HUDEP-2 (cell line): ENCODE data around the gene MVP.
A peak's percentile ranks its signal among the peaks of the same experiment; 100 is the strongest.
"Not testable (repeated sequence)": the region's sequence is repeated elsewhere in the genome, so short reads cannot be mapped to it uniquely, and the experiment has no call there.

ENCODE experiments used
- DNase-seq, 76 experiments: peaks; one replicate each; lab custom pipeline; 2025; ENCODE audit not compliant: unreplicated experiment in 76 of 76; lab: John Stamatoyannopoulos, UW

MVP gene

GRCh38 chr16:29814592-29814991 lies 5.7 kb upstream of the MVP start:
- DNase-seq, result no peak

- peak in 1 of 76 experiments; percentile 24 for DNase-seq
Observed at GRCh38 chr16:29815032-29815721, 5.1 kb upstream of the MVP start.

GRCh38 chr16:29815793-29816693 lies 4.2 kb upstream of the MVP start, which contains the start of gene PAGR1:
TSS of gene PAGR1 (plus strand) at chr16:29816152. CDS start at chr16:29816526, 374 bp downstream.
- peak; percentile 70 to 99 (median 96) for DNase-seq

- DNase-seq, result peak in 47 of 76 experiments; percentile 3 to 69 (median 38)
Observed at GRCh38 chr16:29816694-29817441, 3.4 kb upstream of the MVP start.

GRCh38 chr16:29818082-29818481 lies 2.2 kb upstream of the MVP start:
- DNase-seq, result no peak

GRCh38 chr16:29819506-29819905 lies 756 bp upstream of the MVP start:
- no peak for DNase-seq

GRCh38 chr16:29820730-29821642 lies 724 bp downstream of the MVP start:
- DNase-seq, result peak in 24 of 76 experiments; percentile 4 to 51 (median 16)

- DNase-seq, result no peak
Observed at GRCh38 chr16:29821643-29822115, 1.4 kb downstream of the MVP start.

GRCh38 chr16:29824589-29825144 lies 4.4 kb downstream of the MVP start:
- no peak for DNase-seq

GRCh38 chr16:29825145-29826044 lies 5.1 kb downstream of the MVP start:
- DNase-seq, result no peak

GRCh38 chr16:29826342-29826695 lies 6.1 kb downstream of the MVP start:
- no peak for DNase-seq

GRCh38 chr16:29830774-29831173 lies 10.5 kb downstream of the MVP start:
- DNase-seq, result no peak

- no peak for DNase-seq
Observed at GRCh38 chr16:29831490-29831889, 11.2 kb downstream of the MVP start.

- not testable (repeated sequence) for DNase-seq
Observed at GRCh38 chr16:29833219-29833618, 13.0 kb downstream of the MVP start.

- no peak for DNase-seq
Observed at GRCh38 chr16:29834079-29834478, 13.8 kb downstream of the MVP start.

- DNase-seq, result no peak
Observed at GRCh38 chr16:29835926-29836325, 15.7 kb downstream of the MVP start.

GRCh38 chr16:29836623-29837022 lies 16.4 kb downstream of the MVP start:
- no peak for DNase-seq

- DNase-seq, result no peak
Observed at GRCh38 chr16:29837841-29838240, 17.6 kb downstream of the MVP start.

- DNase-seq, result no peak
Observed at GRCh38 chr16:29839822-29840221, 19.6 kb downstream of the MVP start.
